Suprapubic skin (tissue), 4 donors: ENCODE results near the gene LAYN. TPM values are rescaled to one million over a fixed set of nuclear protein-coding genes. Genes with fewer than 3 reads are reported as not detected.
A peak's percentile ranks its signal among the peaks of the same experiment; 100 is the strongest.

Experiments
- DNase-seq, 2 donors: peaks; one replicate each; pipeline ENCODE4 v3.0.0-alpha.2; 2019; ENCODE audit warnings: low spot score in 2 of 2
- H3K27ac ChIP-seq: fragments of 200-600 bp; sonication (generic); one replicate; pipeline ENCODE4 v1.5.1; 2019
- H3K27me3 ChIP-seq: fragments of 200-600 bp; sonication (generic); one replicate; pipeline ENCODE4 v1.5.1; 2019
- H3K36me3 ChIP-seq: fragments of 200-600 bp; sonication (generic); one replicate; pipeline ENCODE4 v1.5.1; 2019
- H3K4me1 ChIP-seq: fragments of 200-600 bp; sonication (generic); one replicate; pipeline ENCODE4 v1.5.1; 2019
- H3K4me3 ChIP-seq: fragments of 200-600 bp; sonication (generic); one replicate; pipeline ENCODE4 v1.5.1; 2019; ENCODE audit warnings: mild to moderate bottlenecking
- H3K9me3 ChIP-seq: fragments of 200-600 bp; sonication (generic); one replicate; pipeline ENCODE4 v1.5.1; 2019
- EP300 ChIP-seq: sonication (generic); formaldehyde crosslinking; IDR thresholded peaks from one replicate; pipeline ENCODE4 v1.6.1; 2017; ENCODE audit warnings: antibody characterized with exemption
- POLR2A ChIP-seq, 2 donors: fragments of 450-650 bp; IDR thresholded peaks; one replicate each; pipeline ENCODE4 v1.6.1; 2017; ENCODE audit warnings: antibody characterized with exemption in 2 of 2, mild to moderate bottlenecking in 2 of 2, moderate library complexity in 2 of 2
- POLR2AphosphoS5 ChIP-seq, 3 donors: sonication (generic); formaldehyde crosslinking; IDR thresholded peaks; one replicate each; pipeline ENCODE4 v1.6.1; 2017; ENCODE audit warnings: antibody characterized with exemption in 3 of 3
- WGBS: methylation state at CpG from one replicate; pipeline ENCODE4 v1.1.5; 2018; 5-methylcytosine and 5-hydroxymethylcytosine counted together
- total RNA-seq, 4 donors: library from RNA; depleted of rRNA; stranded (reverse); fragments of >200 nt; gene quantifications; one replicate each; pipeline ENCODE4 v1.1.0, GENCODE V29; 2016
- TF ChIP-seq, protein P1 (sequence below), 2 donors: fragments of 200-600 bp in 1 of 2; fragments of 450-650 bp in 1 of 2; sonication (generic) in 1 of 2; IDR thresholded peaks; one replicate each; pipeline ENCODE4 v1.5.1; 2016 to 2019; ENCODE audit warnings: antibody characterized with exemption in 2 of 2, mild to moderate bottlenecking in 1 of 2, moderate library complexity in 1 of 2

LAYN gene
- total RNA-seq, 4 donors from 2014 or later, result 1.5 to 4.7 (median 1.9) TPM

DNA sequence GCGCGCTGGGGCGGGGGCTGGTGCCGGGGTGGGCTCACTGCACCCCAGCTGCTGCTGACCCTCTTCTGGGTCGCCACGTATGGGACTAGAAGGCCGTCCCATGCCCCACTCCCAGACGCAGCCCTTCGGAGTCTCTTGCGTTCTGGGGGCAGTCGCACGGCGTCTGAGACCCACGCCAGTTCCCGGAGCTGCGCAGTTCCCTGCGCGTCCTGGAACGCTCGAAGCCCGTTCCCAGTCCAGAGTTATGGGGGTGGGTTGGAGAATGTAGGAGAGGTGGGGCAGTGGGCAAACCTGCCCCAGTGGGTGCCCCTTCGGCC is 375 bp downstream of the LAYN start:
- Histone ChIP-seq H3K4me1 (peaks cover 22% of the 10 kb centered on the region), H3K4me3 (peak overlapping the region; percentile 56), H3K36me3 (no peaks in the 10 kb centered on the region), H3K9me3 (no peaks in the 10 kb centered on the region), H3K27me3 (peaks cover 31% of the 10 kb centered on the region), H3K27ac (no peak overlapping the region)
- 0% methylated on average over 2 of the region's 22 CpGs for WGBS
- DNase-seq, result no peak
- TF ChIP-seq POLR2A (IDR thresholded peaks at IDR 0.05) (no peak), POLR2AphosphoS5 (IDR thresholded peaks at IDR 0.05) (no peak), EP300 (no peak)
- TF ChIP-seq, protein P1, sequence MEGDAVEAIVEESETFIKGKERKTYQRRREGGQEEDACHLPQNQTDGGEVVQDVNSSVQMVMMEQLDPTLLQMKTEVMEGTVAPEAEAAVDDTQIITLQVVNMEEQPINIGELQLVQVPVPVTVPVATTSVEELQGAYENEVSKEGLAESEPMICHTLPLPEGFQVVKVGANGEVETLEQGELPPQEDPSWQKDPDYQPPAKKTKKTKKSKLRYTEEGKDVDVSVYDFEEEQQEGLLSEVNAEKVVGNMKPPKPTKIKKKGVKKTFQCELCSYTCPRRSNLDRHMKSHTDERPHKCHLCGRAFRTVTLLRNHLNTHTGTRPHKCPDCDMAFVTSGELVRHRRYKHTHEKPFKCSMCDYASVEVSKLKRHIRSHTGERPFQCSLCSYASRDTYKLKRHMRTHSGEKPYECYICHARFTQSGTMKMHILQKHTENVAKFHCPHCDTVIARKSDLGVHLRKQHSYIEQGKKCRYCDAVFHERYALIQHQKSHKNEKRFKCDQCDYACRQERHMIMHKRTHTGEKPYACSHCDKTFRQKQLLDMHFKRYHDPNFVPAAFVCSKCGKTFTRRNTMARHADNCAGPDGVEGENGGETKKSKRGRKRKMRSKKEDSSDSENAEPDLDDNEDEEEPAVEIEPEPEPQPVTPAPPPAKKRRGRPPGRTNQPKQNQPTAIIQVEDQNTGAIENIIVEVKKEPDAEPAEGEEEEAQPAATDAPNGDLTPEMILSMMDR (IDR thresholded peaks at IDR 0.05), result no peak

DNA sequence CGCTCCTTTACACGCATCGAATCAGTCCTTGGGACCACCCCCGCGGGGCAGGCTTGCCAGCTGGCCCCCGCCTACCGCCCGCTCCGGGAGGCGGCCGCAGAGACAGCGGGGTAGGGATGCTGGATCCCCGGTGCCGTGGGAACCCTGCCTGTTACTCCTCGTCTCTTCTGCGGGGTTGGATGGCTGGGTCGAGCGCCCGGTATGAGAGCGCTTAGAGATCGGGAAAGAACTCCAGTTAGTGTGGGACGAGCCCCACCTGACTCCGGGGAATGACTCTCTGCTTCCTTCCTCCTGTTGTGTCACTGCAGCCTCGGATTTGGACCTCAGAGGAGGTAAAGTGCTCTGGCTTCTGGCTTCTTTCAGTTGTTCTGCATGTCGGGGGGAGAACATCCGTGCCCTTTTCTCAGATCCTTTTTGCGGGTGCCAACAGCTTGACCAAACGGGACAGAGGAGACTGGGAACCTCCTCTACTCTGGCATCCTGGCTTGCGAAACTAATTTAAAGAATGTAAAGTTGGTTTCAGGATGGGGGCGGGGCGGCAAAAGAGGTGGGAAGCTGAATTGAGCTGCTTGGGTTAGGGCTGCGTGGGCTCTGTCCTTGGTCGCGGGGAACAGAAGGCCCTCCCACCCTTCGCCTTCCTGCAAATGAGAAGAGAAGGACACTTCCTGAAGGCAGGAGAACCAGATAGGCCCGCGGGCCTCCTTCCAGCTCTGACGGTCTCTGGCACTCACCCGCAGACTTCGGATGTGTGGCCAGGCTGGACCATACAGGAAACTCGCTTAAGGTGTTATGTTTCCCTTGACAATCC is 938 bp downstream of the LAYN start:
- TF ChIP-seq, protein P1 (IDR thresholded peaks at IDR 0.05), result no peak
- TF ChIP-seq POLR2AphosphoS5 (IDR thresholded peaks at IDR 0.05) (no peak), POLR2A (IDR thresholded peaks at IDR 0.05) (no peak), EP300 (no peak)
- Histone ChIP-seq H3K27me3 (peaks cover 31% of the 10 kb centered on the region), H3K9me3 (no peaks in the 10 kb centered on the region), H3K4me1 (peaks cover 22% of the 10 kb centered on the region), H3K36me3 (no peaks in the 10 kb centered on the region), H3K27ac (no peak overlapping the region), H3K4me3 (peak overlapping the region; percentile 56)
- DNase-seq, result peak in 1 of 2 donors; percentile 68
- WGBS, result 19% methylated on average over 34 of the region's 41 CpGs

DNA sequence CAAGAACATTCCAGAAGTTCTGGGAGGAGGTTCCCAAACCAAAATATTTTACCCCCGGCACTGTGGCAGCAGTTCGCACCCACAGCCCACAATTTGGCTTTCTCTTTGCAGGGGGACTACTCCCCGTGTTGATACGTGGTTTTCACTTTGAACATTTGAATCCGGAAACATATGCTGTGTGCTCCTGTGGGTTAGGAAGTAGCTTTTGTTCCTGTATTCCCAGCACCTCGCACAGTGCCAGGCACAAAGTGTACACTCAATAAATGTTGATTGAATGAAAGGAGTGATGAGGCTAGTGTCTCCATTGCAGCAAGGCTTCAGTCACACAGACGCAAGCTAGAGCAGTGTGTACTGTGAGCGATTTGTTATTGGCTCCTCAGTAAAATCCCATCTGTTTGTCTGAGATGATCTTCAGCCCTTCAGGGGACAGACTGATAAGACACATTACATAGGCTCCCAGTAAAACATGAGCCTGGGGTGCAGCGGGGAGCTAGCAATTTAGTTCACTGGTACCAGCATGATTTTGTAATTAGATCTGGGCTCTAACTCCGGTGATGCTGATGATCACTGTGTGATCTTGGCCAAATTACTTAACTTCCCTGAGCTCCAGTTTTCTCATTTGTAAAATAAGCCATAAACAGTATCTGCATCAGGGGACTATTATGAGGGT is 2.2 kb downstream of the LAYN start:
- TF ChIP-seq, protein P1 (IDR thresholded peaks at IDR 0.05), result no peak
- TF ChIP-seq POLR2AphosphoS5 (IDR thresholded peaks at IDR 0.05), result no peak
- no peak for TF ChIP-seq EP300
- no peak for TF ChIP-seq POLR2A (IDR thresholded peaks at IDR 0.05)
- Histone ChIP-seq H3K27ac (no peak overlapping the region), H3K27me3 (peaks cover 30% of the 10 kb centered on the region), H3K9me3 (no peaks in the 10 kb centered on the region), H3K4me3 (no peak overlapping the region), H3K4me1 (peaks cover 22% of the 10 kb centered on the region), H3K36me3 (no peaks in the 10 kb centered on the region)
- no peak for DNase-seq
- WGBS, result 84% methylated on average over 10 of the region's 10 CpGs

DNA sequence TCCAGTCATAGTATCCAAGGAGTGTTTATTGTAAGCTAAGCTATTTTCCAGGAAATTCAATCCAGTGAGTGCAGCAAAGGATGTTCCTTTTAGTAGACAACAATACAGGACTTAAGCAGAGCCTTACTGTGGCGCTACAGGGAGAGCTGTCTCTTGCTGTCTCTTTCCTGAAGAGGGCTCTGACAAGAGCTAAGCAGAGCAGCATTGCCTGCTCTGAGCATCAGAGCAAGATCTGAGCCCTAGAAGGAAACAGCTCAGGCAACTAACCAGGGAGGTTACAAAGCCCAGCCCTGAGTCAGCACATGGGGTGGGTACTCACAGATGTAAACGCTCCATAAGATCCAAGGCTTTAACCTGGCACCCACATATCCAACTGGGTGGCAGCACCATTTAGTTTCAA is 8.0 kb downstream of the LAYN start:
- TF ChIP-seq POLR2AphosphoS5 (IDR thresholded peaks at IDR 0.05), result no peak
- TF ChIP-seq POLR2A (IDR thresholded peaks at IDR 0.05), result no peak
- TF ChIP-seq EP300, result no peak
- TF ChIP-seq, protein P1 (IDR thresholded peaks at IDR 0.05), result no peak
- no peaks in the 10 kb centered on the region for H3K36me3 ChIP-seq
- no peak overlapping the region for H3K4me3 ChIP-seq
- WGBS, result 77% methylated on average over 2 of the region's 2 CpGs
- no peaks in the 10 kb centered on the region for H3K27me3 ChIP-seq
- DNase-seq, result no peak
- H3K27ac ChIP-seq, result no peak overlapping the region
- no peaks in the 10 kb centered on the region for H3K9me3 ChIP-seq
- no peaks in the 10 kb centered on the region for H3K4me1 ChIP-seq

DNA sequence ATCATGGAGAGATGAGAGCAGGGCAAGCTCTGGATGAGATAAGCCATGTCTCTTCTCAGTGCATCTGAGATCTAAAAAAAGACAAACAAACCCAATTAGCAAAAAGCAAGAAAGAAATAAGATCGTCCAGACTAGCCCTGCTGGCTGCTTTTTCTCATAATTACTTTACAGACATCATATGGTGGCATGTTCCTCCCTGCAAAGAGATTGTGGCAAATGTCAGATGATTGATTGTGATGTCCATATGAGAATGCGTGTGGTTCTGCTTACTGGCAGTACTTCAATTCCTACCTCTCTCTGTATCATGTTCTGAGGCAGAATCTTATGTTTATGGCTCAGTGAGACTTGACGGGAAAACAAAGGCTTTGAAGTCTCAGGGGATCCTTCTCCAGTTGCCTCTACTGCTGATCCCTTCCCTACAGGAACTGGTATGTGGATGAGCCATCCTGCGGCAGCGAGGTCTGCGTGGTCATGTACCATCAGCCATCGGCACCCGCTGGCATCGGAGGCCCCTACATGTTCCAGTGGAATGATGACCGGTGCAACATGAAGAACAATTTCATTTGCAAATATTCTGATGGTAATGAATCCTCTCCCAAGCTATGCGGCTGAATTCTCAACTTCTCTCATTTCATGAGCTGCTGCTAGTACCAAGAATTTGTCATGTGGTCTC is 8.8 kb downstream of the LAYN start:
- Histone ChIP-seq H3K9me3 (no peaks in the 10 kb centered on the region), H3K27ac (no peak overlapping the region), H3K27me3 (no peaks in the 10 kb centered on the region), H3K4me1 (no peaks in the 10 kb centered on the region), H3K4me3 (no peak overlapping the region), H3K36me3 (no peaks in the 10 kb centered on the region)
- WGBS, result 81% methylated on average over 11 of the region's 11 CpGs
- TF ChIP-seq, protein P1 (IDR thresholded peaks at IDR 0.05), result no peak
- TF ChIP-seq POLR2A (IDR thresholded peaks at IDR 0.05) (no peak), EP300 (no peak), POLR2AphosphoS5 (IDR thresholded peaks at IDR 0.05) (no peak)
- no peak for DNase-seq
